Measurements from ENCODE around the gene HTT. TPM values are rescaled to one million over a fixed set of nuclear protein-coding genes. Genes with fewer than 3 reads are reported as not detected.

The HTT gene
- total RNA-seq, 1 experiment from 2014 or later = 85.4 TPM

DNA sequence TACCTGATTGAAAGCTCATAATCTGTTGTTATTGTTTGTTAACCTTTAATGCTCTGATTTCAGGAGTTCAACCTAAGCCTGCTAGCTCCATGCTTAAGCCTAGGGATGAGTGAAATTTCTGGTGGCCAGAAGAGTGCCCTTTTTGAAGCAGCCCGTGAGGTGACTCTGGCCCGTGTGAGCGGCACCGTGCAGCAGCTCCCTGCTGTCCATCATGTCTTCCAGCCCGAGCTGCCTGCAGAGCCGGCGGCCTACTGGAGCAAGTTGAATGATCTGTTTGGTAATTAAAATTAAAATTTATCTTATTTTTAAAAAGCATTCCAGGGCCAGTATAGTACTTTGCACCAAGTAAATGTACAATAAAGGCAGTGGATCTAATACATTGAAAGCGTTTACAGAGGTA lies 137.4 kb downstream of the HTT start (continued):
- no peak for TF ChIP-seq JAZF1 (CRISPR knock-in tag; IDR thresholded peaks at IDR 0.05)
- no peak for TF ChIP-seq NFATC4 (CRISPR knock-in tag; IDR thresholded peaks at IDR 0.05)
- TF ChIP-seq NFE2L1 (CRISPR knock-in tag; IDR thresholded peaks at IDR 0.05) = no peak
- TF ChIP-seq, protein P1, sequence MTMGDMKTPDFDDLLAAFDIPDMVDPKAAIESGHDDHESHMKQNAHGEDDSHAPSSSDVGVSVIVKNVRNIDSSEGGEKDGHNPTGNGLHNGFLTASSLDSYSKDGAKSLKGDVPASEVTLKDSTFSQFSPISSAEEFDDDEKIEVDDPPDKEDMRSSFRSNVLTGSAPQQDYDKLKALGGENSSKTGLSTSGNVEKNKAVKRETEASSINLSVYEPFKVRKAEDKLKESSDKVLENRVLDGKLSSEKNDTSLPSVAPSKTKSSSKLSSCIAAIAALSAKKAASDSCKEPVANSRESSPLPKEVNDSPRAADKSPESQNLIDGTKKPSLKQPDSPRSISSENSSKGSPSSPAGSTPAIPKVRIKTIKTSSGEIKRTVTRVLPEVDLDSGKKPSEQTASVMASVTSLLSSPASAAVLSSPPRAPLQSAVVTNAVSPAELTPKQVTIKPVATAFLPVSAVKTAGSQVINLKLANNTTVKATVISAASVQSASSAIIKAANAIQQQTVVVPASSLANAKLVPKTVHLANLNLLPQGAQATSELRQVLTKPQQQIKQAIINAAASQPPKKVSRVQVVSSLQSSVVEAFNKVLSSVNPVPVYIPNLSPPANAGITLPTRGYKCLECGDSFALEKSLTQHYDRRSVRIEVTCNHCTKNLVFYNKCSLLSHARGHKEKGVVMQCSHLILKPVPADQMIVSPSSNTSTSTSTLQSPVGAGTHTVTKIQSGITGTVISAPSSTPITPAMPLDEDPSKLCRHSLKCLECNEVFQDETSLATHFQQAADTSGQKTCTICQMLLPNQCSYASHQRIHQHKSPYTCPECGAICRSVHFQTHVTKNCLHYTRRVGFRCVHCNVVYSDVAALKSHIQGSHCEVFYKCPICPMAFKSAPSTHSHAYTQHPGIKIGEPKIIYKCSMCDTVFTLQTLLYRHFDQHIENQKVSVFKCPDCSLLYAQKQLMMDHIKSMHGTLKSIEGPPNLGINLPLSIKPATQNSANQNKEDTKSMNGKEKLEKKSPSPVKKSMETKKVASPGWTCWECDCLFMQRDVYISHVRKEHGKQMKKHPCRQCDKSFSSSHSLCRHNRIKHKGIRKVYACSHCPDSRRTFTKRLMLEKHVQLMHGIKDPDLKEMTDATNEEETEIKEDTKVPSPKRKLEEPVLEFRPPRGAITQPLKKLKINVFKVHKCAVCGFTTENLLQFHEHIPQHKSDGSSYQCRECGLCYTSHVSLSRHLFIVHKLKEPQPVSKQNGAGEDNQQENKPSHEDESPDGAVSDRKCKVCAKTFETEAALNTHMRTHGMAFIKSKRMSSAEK (CRISPR knock-in tag; IDR thresholded peaks at IDR 0.05; ENCODE audit: borderline replicate concordance) = no peak
- TF ChIP-seq EMX1 (CRISPR knock-in tag; IDR thresholded peaks at IDR 0.05) = no peak
- TF ChIP-seq, protein P2, sequence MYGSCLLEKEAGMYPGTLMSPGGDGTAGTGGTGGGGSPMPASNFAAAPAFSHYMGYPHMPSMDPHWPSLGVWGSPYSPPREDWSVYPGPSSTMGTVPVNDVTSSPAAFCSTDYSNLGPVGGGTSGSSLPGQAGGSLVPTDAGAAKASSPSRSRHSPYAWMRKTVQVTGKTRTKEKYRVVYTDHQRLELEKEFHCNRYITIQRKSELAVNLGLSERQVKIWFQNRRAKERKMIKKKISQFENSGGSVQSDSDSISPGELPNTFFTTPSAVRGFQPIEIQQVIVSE (CRISPR knock-in tag; IDR thresholded peaks at IDR 0.05; ENCODE audit: borderline replicate concordance) = no peak
- no peak for TF ChIP-seq TEAD1 (CRISPR knock-in tag; IDR thresholded peaks at IDR 0.05)
- TF ChIP-seq ATF1 (CRISPR knock-in tag; IDR thresholded peaks at IDR 0.05) = no peak

DNA sequence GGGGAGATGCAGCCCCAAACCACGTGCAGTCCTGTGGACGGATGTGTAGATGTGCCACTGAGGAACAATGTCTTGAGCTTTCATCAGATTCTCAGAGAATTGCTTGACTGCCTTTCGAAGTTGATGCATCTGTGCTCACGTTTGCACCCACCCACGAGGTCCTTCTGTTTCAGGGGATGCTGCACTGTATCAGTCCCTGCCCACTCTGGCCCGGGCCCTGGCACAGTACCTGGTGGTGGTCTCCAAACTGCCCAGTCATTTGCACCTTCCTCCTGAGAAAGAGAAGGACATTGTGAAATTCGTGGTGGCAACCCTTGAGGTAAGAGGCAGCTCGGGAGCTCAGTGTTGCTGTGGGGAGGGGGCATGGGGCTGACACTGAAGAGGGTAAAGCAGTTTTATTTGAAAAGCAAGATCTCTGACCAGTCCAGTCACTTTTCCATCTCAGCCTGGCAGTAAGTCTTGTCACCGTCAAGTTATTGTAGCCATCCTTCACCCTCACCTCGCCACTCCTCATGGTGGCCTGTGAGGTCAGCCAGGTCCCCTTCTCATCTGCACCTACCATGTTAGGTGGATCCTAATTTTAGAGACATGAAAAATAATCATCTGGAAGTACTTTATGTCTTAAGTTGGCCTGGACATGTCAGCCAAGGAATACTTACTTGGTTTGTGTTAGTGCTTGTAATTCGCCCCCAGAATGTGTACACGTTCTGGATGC lies 138.1 kb downstream of the HTT start:
- Mint-ChIP-seq H3K4me3 (no peak overlapping the region), H3K4me1 (no peaks in the 10 kb centered on the region), H3K36me3 (peaks cover 79% of the 10 kb centered on the region), H3K27ac (no peak overlapping the region), H3K9me3 (no peaks in the 10 kb centered on the region), H3K27me3 (ENCODE audit: low read depth) (no peaks in the 10 kb centered on the region)
- TF ChIP-seq, protein P2 (CRISPR knock-in tag; IDR thresholded peaks at IDR 0.05; ENCODE audit: borderline replicate concordance) = no peak
- no peak for TF ChIP-seq GRHL2 (CRISPR knock-in tag; IDR thresholded peaks at IDR 0.05; ENCODE audit: insufficient replicate concordance, severe bottlenecking)
- TF ChIP-seq ZNF423 (CRISPR knock-in tag; IDR thresholded peaks at IDR 0.05) = no peak
- TF ChIP-seq ZNF138 (CRISPR knock-in tag; conservative IDR thresholded peaks at IDR 0.05) = no peak
- TF ChIP-seq ELF4 (CRISPR knock-in tag; IDR thresholded peaks at IDR 0.05; ENCODE audit: low read depth) = no peak
- TF ChIP-seq, protein P3, sequence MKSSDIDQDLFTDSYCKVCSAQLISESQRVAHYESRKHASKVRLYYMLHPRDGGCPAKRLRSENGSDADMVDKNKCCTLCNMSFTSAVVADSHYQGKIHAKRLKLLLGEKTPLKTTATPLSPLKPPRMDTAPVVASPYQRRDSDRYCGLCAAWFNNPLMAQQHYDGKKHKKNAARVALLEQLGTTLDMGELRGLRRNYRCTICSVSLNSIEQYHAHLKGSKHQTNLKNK (CRISPR knock-in tag; IDR thresholded peaks at IDR 0.05) = no peak
- TF ChIP-seq, protein P4, sequence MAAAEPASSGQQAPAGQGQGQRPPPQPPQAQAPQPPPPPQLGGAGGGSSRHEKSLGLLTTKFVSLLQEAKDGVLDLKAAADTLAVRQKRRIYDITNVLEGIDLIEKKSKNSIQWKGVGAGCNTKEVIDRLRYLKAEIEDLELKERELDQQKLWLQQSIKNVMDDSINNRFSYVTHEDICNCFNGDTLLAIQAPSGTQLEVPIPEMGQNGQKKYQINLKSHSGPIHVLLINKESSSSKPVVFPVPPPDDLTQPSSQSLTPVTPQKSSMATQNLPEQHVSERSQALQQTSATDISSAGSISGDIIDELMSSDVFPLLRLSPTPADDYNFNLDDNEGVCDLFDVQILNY (CRISPR knock-in tag; IDR thresholded peaks at IDR 0.05) = no peak
- DNase-seq (ENCODE audit: low spot score) (no peak), ATAC-seq (no peak)
- ChIA-PET CTCF (interaction anchor here (1.0 kb wide), 1 partner anchor 106 kb away, joined by 3 read pairs; no protein-coding TSS in a partner anchor), POLR2A (no interaction called here)

DNA sequence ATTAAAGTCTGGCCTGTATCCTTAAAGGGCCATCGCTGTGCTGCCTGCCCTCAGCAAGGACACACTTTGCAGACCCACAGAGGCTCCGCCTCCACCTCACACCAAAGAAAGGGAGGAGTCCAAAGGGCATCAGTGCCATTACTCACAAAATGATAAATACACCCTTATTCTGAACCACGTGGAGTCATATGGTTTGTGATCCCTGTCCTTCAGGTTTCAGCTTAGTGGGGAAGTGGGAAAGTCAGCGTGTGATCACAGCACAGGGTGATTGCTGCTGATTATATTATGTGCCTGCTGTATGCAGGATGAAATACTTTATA lies 138.6 kb downstream of the HTT start:
- Mint-ChIP-seq H3K27me3 (ENCODE audit: low read depth) (no peaks in the 10 kb centered on the region), H3K4me3 (no peak overlapping the region), H3K9me3 (no peaks in the 10 kb centered on the region), H3K27ac (no peak overlapping the region), H3K36me3 (peaks cover 79% of the 10 kb centered on the region), H3K4me1 (no peaks in the 10 kb centered on the region)
- ChIA-PET POLR2A (no interaction called here), CTCF (no interaction called here)
- no peak for ATAC-seq
- no peak for DNase-seq (ENCODE audit: low spot score)
- TF ChIP-seq GRHL2 (CRISPR knock-in tag; IDR thresholded peaks at IDR 0.05; ENCODE audit: insufficient replicate concordance, severe bottlenecking) (no peak), ATF1 (CRISPR knock-in tag; IDR thresholded peaks at IDR 0.05) (no peak), GTF2I (CRISPR knock-in tag; conservative IDR thresholded peaks at IDR 0.05) (no peak), KAT7 (CRISPR knock-in tag; IDR thresholded peaks at IDR 0.05; ENCODE audit: borderline replicate concordance) (no peak), ZNF317 (CRISPR knock-in tag; IDR thresholded peaks at IDR 0.05; ENCODE audit: borderline replicate concordance, low read depth) (no peak), ZNF232 (CRISPR knock-in tag; IDR thresholded peaks at IDR 0.05) (no peak), SMAD3 (CRISPR knock-in tag; IDR thresholded peaks at IDR 0.05; ENCODE audit: borderline replicate concordance) (no peak)
- TF ChIP-seq, protein P1 (CRISPR knock-in tag; IDR thresholded peaks at IDR 0.05; ENCODE audit: borderline replicate concordance) = no peak
- TF ChIP-seq, protein P5, sequence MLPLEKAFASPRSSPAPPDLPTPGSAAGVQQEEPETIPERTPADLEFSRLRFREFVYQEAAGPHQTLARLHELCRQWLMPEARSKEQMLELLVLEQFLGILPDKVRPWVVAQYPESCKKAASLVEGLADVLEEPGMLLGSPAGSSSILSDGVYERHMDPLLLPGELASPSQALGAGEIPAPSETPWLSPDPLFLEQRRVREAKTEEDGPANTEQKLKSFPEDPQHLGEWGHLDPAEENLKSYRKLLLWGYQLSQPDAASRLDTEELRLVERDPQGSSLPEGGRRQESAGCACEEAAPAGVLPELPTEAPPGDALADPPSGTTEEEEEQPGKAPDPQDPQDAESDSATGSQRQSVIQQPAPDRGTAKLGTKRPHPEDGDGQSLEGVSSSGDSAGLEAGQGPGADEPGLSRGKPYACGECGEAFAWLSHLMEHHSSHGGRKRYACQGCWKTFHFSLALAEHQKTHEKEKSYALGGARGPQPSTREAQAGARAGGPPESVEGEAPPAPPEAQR (CRISPR knock-in tag; IDR thresholded peaks at IDR 0.05) = no peak

Data from WTC11 (cell line).